T-helper 1 cell (primary cell): ENCODE data around the gene VIPR2.

Experiments
- DNase-seq, 5 donors: peaks; one replicate each; pipeline ENCODE4 v3.0.0-alpha.2; 2012 to 2020

VIPR2 gene

GRCh38 chr7:158979023-158979529 is 165.6 kb downstream of the VIPR2 start:
- DNase-seq = no peak
